Right renal cortex interstitium (tissue), 3 donors: ENCODE measurements around the gene FRG2. TPM values are rescaled to one million over a fixed set of nuclear protein-coding genes. Genes with fewer than 3 reads are reported as not detected.
"Not testable (repeated sequence)": the region's sequence is repeated elsewhere in the genome, so short reads cannot be mapped to it uniquely, and the experiment has no call there.

ENCODE experiments used
- DNase-seq, 3 donors: peaks; one replicate each; pipeline ENCODE4 v3.0.0-alpha.2; 2013; ENCODE audit warnings: low read depth in 3 of 3, low spot score in 2 of 3
- polyA plus RNA-seq, 3 donors: library from polyadenylated mRNA; unstranded; fragments of 120-200 nt; gene quantifications; one replicate each; pipeline ENCODE4 v1.2.1, GENCODE V29; 2013; ENCODE audit not compliant: insufficient read length in 3 of 3

The FRG2 gene
- polyA plus RNA-seq, 3 donors, result not detected

GRCh38 chr4:190016369-190017289, 10.4 kb downstream of the FRG2 start:
- no peak for DNase-seq

- no peak for DNase-seq
These were observed 11.3 kb downstream of the FRG2 start for GRCh38 chr4:190015538-190016368.

GRCh38 chr4:190014771-190015537, 12.1 kb downstream of the FRG2 start:
- DNase-seq, result no peak

GRCh38 chr4:189989941-189990340, 37.1 kb downstream of the FRG2 start:
- DNase-seq, result not testable (repeated sequence)

- no peak for DNase-seq
These were observed 38.1 kb downstream of the FRG2 start for GRCh38 chr4:189988877-189989431.

- not testable (repeated sequence) for DNase-seq
These were observed 41.3 kb downstream of the FRG2 start for GRCh38 chr4:189985651-189986243.

- DNase-seq, result not testable (repeated sequence)
These were observed 42.4 kb downstream of the FRG2 start for GRCh38 chr4:189984661-189985060.

- DNase-seq, result not testable (repeated sequence)
These were observed 43.0 kb downstream of the FRG2 start for GRCh38 chr4:189983916-189984526.

GRCh38 chr4:189981970-189982369, 45.1 kb downstream of the FRG2 start:
- DNase-seq, result no peak

- not testable (repeated sequence) for DNase-seq
These were observed 46.8 kb downstream of the FRG2 start for GRCh38 chr4:189980292-189980691.

- DNase-seq, result no peak
These were observed 47.6 kb downstream of the FRG2 start for GRCh38 chr4:189979196-189980047.

Other genes starting within 250 kb of the FRG2 start
- gene FRG1, start 86.4 kb downstream of the FRG2 start, polyA plus RNA-seq, result 10 to 100 TPM; 67.1 to 76.4 (median 72.4) TPM
- gene DBET, start 37.2 kb upstream of the FRG2 start, polyA plus RNA-seq, result not detected
- not detected for gene DUX4, start 146.5 kb upstream of the FRG2 start, polyA plus RNA-seq